Uterus (tissue), 2 donors: Measurements from ENCODE around the gene IKBIP.

Experiments used
- POLR2A ChIP-seq, 2 donors: fragments of 450-650 bp; IDR thresholded peaks; one replicate each; pipeline ENCODE4 v1.6.1; 2016; ENCODE audit warnings: antibody characterized with exemption in 2 of 2, mild to moderate bottlenecking in 1 of 2, moderate library complexity in 1 of 2
- TF ChIP-seq, protein P1 (sequence below), 4 experiments: fragments of 200-600 bp in 2 of 4; fragments of 450-650 bp in 2 of 4; sonication (generic) in 2 of 4; IDR thresholded peaks; one replicate each; pipeline ENCODE4 v1.5.1; 2016 to 2019; ENCODE audit warnings: antibody characterized with exemption in 4 of 4, mild to moderate bottlenecking in 2 of 4, moderate library complexity in 1 of 4

- TF ChIP-seq POLR2A (IDR thresholded peaks at IDR 0.05) = no peak
- TF ChIP-seq, protein P1, sequence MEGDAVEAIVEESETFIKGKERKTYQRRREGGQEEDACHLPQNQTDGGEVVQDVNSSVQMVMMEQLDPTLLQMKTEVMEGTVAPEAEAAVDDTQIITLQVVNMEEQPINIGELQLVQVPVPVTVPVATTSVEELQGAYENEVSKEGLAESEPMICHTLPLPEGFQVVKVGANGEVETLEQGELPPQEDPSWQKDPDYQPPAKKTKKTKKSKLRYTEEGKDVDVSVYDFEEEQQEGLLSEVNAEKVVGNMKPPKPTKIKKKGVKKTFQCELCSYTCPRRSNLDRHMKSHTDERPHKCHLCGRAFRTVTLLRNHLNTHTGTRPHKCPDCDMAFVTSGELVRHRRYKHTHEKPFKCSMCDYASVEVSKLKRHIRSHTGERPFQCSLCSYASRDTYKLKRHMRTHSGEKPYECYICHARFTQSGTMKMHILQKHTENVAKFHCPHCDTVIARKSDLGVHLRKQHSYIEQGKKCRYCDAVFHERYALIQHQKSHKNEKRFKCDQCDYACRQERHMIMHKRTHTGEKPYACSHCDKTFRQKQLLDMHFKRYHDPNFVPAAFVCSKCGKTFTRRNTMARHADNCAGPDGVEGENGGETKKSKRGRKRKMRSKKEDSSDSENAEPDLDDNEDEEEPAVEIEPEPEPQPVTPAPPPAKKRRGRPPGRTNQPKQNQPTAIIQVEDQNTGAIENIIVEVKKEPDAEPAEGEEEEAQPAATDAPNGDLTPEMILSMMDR (IDR thresholded peaks at IDR 0.05) = no peak
Measured at GRCh38 chr12:98581101-98581500, 63.5 kb downstream of the IKBIP start.
